Measurements from ENCODE around the gene AKR7A2.
"Not testable (repeated sequence)": the region's sequence is repeated elsewhere in the genome, so short reads cannot be mapped to it uniquely, and the experiment has no call there.

AKR7A2 gene

GRCh38 chr1:19294638-19295037 is 17.3 kb downstream of the AKR7A2 start:
- DNase-seq, result no peak

- DNase-seq, result no peak
These were observed 22.7 kb downstream of the AKR7A2 start for GRCh38 chr1:19289244-19289643.

- DNase-seq, result not testable (repeated sequence)
These were observed 23.4 kb downstream of the AKR7A2 start, which contains the start of gene AKR7A3 for GRCh38 chr1:19288324-19289241. Gene AKR7A3 (minus strand): TSS chr1:19288770. CDS start chr1:19288709, 61 bp downstream.

- DNase-seq, result no peak
These were observed 24.3 kb downstream of the AKR7A2 start for GRCh38 chr1:19287436-19288185.

- not testable (repeated sequence) for DNase-seq
These were observed 26.1 kb downstream of the AKR7A2 start for GRCh38 chr1:19285807-19286206.

GRCh38 chr1:19285366-19285765 is 26.6 kb downstream of the AKR7A2 start:
- DNase-seq, result not testable (repeated sequence)

GRCh38 chr1:19284881-19285280 is 27.1 kb downstream of the AKR7A2 start:
- DNase-seq, result no peak

GRCh38 chr1:19283891-19284290 is 28.1 kb downstream of the AKR7A2 start:
- DNase-seq, result no peak

- DNase-seq, result no peak
These were observed 37.3 kb downstream of the AKR7A2 start for GRCh38 chr1:19274636-19275035.

GRCh38 chr1:19273844-19274531 is 38.0 kb downstream of the AKR7A2 start:
- not testable (repeated sequence) for DNase-seq

- no peak for DNase-seq
These were observed 38.7 kb downstream of the AKR7A2 start for GRCh38 chr1:19273106-19273843.

GRCh38 chr1:19272064-19272463 is 39.9 kb downstream of the AKR7A2 start:
- DNase-seq, result no peak

GRCh38 chr1:19270343-19270730 is 41.6 kb downstream of the AKR7A2 start:
- not testable (repeated sequence) for DNase-seq

- DNase-seq, result not testable (repeated sequence)
These were observed 42.3 kb downstream of the AKR7A2 start for GRCh38 chr1:19269427-19270342.

- DNase-seq, result no peak
These were observed 43.5 kb downstream of the AKR7A2 start for GRCh38 chr1:19268445-19268844.

- DNase-seq, result no peak
These were observed 49.2 kb downstream of the AKR7A2 start for GRCh38 chr1:19262744-19263143.

GRCh38 chr1:19262047-19262446 is 49.9 kb downstream of the AKR7A2 start:
- DNase-seq, result no peak

GRCh38 chr1:19260211-19261138 is 51.5 kb downstream of the AKR7A2 start:
- DNase-seq, result no peak

- no peak for DNase-seq
These were observed 53.6 kb downstream of the AKR7A2 start for GRCh38 chr1:19258353-19258752.

Data from cerebellar nuclear complex (tissue), 1 donor.